Medulla oblongata (tissue), 1 donor: ENCODE data around the gene RECQL.
"Not testable (repeated sequence)": the region's sequence is repeated elsewhere in the genome, so short reads cannot be mapped to it uniquely, and the experiment has no call there.

ENCODE experiments used
- DNase-seq: peaks from one replicate; pipeline ENCODE4 v3.0.0-alpha.2; 2015; ENCODE audit errors: extremely low spot score

RECQL gene

GRCh38 chr12:21502164-21502496 lies 695 bp upstream of the RECQL start:
- DNase-seq: peak; percentile 16

GRCh38 chr12:21500786-21501257 lies 613 bp downstream of the RECQL start:
- DNase-seq: no peak

- DNase-seq: no peak
These were observed 1.7 kb downstream of the RECQL start for GRCh38 chr12:21499765-21500164.

- no peak for DNase-seq
These were observed 15.4 kb downstream of the RECQL start for GRCh38 chr12:21485998-21486397.

GRCh38 chr12:21483531-21483930 lies 17.9 kb downstream of the RECQL start:
- no peak for DNase-seq

GRCh38 chr12:21478756-21479455 lies 22.5 kb downstream of the RECQL start:
- DNase-seq: no peak

GRCh38 chr12:21476949-21477348 lies 24.5 kb downstream of the RECQL start:
- DNase-seq: no peak

- DNase-seq: no peak
These were observed 25.9 kb downstream of the RECQL start for GRCh38 chr12:21475552-21475951.

- DNase-seq: no peak
These were observed 29.1 kb downstream of the RECQL start for GRCh38 chr12:21472197-21472823.

GRCh38 chr12:21471294-21471693 lies 30.1 kb downstream of the RECQL start:
- DNase-seq: no peak

GRCh38 chr12:21467334-21467733 lies 34.1 kb downstream of the RECQL start:
- DNase-seq: not testable (repeated sequence)

GRCh38 chr12:21459474-21459873 lies 42.0 kb downstream of the RECQL start:
- no peak for DNase-seq

GRCh38 chr12:21456291-21456780 lies 45.1 kb downstream of the RECQL start:
- no peak for DNase-seq

- DNase-seq: no peak
These were observed 48.1 kb downstream of the RECQL start for GRCh38 chr12:21453312-21453852.

- DNase-seq: no peak
These were observed 49.9 kb downstream of the RECQL start for GRCh38 chr12:21451529-21451928.

GRCh38 chr12:21444193-21445146 lies 57.0 kb downstream of the RECQL start:
- DNase-seq: no peak

GRCh38 chr12:21439347-21439746 lies 62.1 kb downstream of the RECQL start:
- DNase-seq: no peak

- peak; percentile 12 for DNase-seq
These were observed 62.8 kb downstream of the RECQL start for GRCh38 chr12:21438643-21439042.

GRCh38 chr12:21434699-21435098 lies 66.7 kb downstream of the RECQL start:
- no peak for DNase-seq

- DNase-seq: no peak
These were observed 67.9 kb downstream of the RECQL start for GRCh38 chr12:21433525-21433924.

GRCh38 chr12:21429994-21430393 lies 71.4 kb downstream of the RECQL start:
- DNase-seq: no peak

- DNase-seq: no peak
These were observed 73.2 kb downstream of the RECQL start for GRCh38 chr12:21428241-21428640.
